GM21390 (cell line): ENCODE results near the gene PDS5B.
"Not testable (repeated sequence)": the region's sequence is repeated elsewhere in the genome, so short reads cannot be mapped to it uniquely, and the experiment has no call there.

Source experiments
- ATAC-seq: cut with Tn5 transposase; IDR thresholded peaks from one replicate; pipeline ENCODE4 v1.9.1; 2021; ENCODE audit not compliant: unreplicated experiment

The PDS5B gene

GRCh38 chr13:32647926-32648325 lies 61.7 kb downstream of the PDS5B start:
- no peak for ATAC-seq

GRCh38 chr13:32650705-32651311 lies 64.6 kb downstream of the PDS5B start:
- peak; percentile 65 for ATAC-seq

- ATAC-seq = no peak
Measured at GRCh38 chr13:32657309-32657708, 71.1 kb downstream of the PDS5B start.

GRCh38 chr13:32659736-32660135 lies 73.5 kb downstream of the PDS5B start:
- ATAC-seq = no peak

GRCh38 chr13:32660227-32660626 lies 74.0 kb downstream of the PDS5B start:
- no peak for ATAC-seq

- no peak for ATAC-seq
Measured at GRCh38 chr13:32661685-32662084, 75.4 kb downstream of the PDS5B start.

GRCh38 chr13:32663660-32664059 lies 77.4 kb downstream of the PDS5B start:
- ATAC-seq = no peak

- no peak for ATAC-seq
Measured at GRCh38 chr13:32666990-32667571, 80.8 kb downstream of the PDS5B start.

- no peak for ATAC-seq
Measured at GRCh38 chr13:32669030-32669646, 82.9 kb downstream of the PDS5B start.

- no peak for ATAC-seq
Measured at GRCh38 chr13:32674503-32674902, 88.3 kb downstream of the PDS5B start.

- no peak for ATAC-seq
Measured at GRCh38 chr13:32676242-32676641, 90.0 kb downstream of the PDS5B start.

- ATAC-seq = no peak
Measured at GRCh38 chr13:32682130-32682529, 95.9 kb downstream of the PDS5B start.

GRCh38 chr13:32682740-32683139 lies 96.5 kb downstream of the PDS5B start:
- ATAC-seq = no peak

- ATAC-seq = no peak
Measured at GRCh38 chr13:32687275-32687674, 101.0 kb downstream of the PDS5B start.

GRCh38 chr13:32695602-32696250 lies 109.5 kb downstream of the PDS5B start:
- ATAC-seq = no peak

- ATAC-seq = no peak
Measured at GRCh38 chr13:32707471-32707870, 121.2 kb downstream of the PDS5B start.

- ATAC-seq = no peak
Measured at GRCh38 chr13:32713397-32713796, 127.1 kb downstream of the PDS5B start.

GRCh38 chr13:32716201-32716600 lies 129.9 kb downstream of the PDS5B start:
- ATAC-seq = not testable (repeated sequence)

GRCh38 chr13:32720026-32720425 lies 133.8 kb downstream of the PDS5B start:
- ATAC-seq = no peak

GRCh38 chr13:32721131-32722034 lies 135.1 kb downstream of the PDS5B start:
- ATAC-seq = not testable (repeated sequence)

GRCh38 chr13:32722340-32722739 lies 136.1 kb downstream of the PDS5B start:
- ATAC-seq = no peak
